PC-3 (cell line): ENCODE data around the gene GRID2IP.

Source experiments
- EZH2 ChIP-seq: fragments of 300-600 bp; sonication (generic); IDR thresholded peaks from one replicate; pipeline ENCODE4 v1.6.1; 2017; ENCODE audit warnings: antibody characterized with exemption, mild to moderate bottlenecking, low read length; ENCODE audit not compliant: unreplicated experiment
- EZH2phosphoT487 ChIP-seq: fragments of 300-600 bp; sonication (generic); IDR thresholded peaks from 2 replicates; pipeline ENCODE4 v1.6.1; 2018; ENCODE audit warnings: mild to moderate bottlenecking, antibody characterized with exemption, low read length, borderline replicate concordance
- TF ChIP-seq, protein P1 (sequence below): fragments of 300-600 bp; sonication (generic); conservative IDR thresholded peaks from 2 replicates; pipeline ENCODE4 v1.5.1; 2017; ENCODE audit warnings: antibody characterized with exemption, low read depth, mild to moderate bottlenecking, low read length

DNA sequence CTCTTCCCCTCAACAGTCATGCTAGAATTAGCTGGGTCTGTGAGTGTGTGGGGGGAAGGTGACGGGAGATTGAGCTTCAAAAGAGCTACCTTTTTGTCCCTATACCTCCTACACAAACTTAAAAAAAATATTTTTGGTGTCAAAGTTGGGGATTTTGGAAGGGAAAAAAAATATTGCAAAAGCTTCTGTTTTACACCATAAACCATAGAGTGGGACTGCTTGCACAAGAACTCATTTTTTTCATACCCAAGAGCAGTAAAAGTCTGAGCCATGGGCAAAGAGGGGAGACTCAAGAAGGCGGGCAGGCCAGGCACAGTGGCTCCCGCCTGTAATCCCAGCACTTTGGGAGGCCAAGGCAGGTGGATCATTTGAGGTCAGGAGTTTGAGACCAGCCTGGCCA lies 16.6 kb upstream of the GRID2IP start:
- TF ChIP-seq, protein P1, sequence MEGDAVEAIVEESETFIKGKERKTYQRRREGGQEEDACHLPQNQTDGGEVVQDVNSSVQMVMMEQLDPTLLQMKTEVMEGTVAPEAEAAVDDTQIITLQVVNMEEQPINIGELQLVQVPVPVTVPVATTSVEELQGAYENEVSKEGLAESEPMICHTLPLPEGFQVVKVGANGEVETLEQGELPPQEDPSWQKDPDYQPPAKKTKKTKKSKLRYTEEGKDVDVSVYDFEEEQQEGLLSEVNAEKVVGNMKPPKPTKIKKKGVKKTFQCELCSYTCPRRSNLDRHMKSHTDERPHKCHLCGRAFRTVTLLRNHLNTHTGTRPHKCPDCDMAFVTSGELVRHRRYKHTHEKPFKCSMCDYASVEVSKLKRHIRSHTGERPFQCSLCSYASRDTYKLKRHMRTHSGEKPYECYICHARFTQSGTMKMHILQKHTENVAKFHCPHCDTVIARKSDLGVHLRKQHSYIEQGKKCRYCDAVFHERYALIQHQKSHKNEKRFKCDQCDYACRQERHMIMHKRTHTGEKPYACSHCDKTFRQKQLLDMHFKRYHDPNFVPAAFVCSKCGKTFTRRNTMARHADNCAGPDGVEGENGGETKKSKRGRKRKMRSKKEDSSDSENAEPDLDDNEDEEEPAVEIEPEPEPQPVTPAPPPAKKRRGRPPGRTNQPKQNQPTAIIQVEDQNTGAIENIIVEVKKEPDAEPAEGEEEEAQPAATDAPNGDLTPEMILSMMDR, result no peak
- TF ChIP-seq EZH2 (no peak), EZH2phosphoT487 (no peak)
